ENCODE data around the gene TRIO. TPM values are rescaled to one million over a fixed set of nuclear protein-coding genes. Genes with fewer than 3 reads are reported as not detected.
A peak's percentile ranks its signal among the peaks of the same experiment; 100 is the strongest.

Gene TRIO
- total and polyA plus RNA-seq, 2 experiments from 2014 or later = 18.5 to 78.2 TPM

- peak overlapping the region; percentile 82 for H3K27ac ChIP-seq
- H3K4me3 ChIP-seq = no peak overlapping the region
- H3K4me2 ChIP-seq = peak overlapping the region; percentile 52
- no peaks in the 10 kb centered on the region for H3K27me3 ChIP-seq
- no peaks in the 10 kb centered on the region for H3K9me2 ChIP-seq (replicated peaks; ENCODE audit: insufficient read depth)
- H3K9me3 ChIP-seq (ENCODE audit: low read depth) = no peaks in the 10 kb centered on the region
- H3K79me2 ChIP-seq = peaks cover 5% of the 10 kb centered on the region
- DNase-seq (ENCODE audit: low spot score) = peak; percentile 50
- WGBS (ENCODE audit: low lambda C conversion rate, missing lambda C conversion rate) = 75% methylated on average over 22 of the region's 22 CpGs
- H2AFZ ChIP-seq = no peak overlapping the region
- no peaks in the 10 kb centered on the region for H4K20me1 ChIP-seq (ENCODE audit: insufficient read depth, poor library complexity, severe bottlenecking)
- H3K36me3 ChIP-seq (replicated peaks; ENCODE audit: insufficient read depth, low read depth) = no peaks in the 10 kb centered on the region
- peaks cover 15% of the 10 kb centered on the region for H3K4me1 ChIP-seq (ENCODE audit: insufficient read depth)
- no peak for TF ChIP-seq EZH2 (IDR thresholded peaks at IDR 0.05; ENCODE audit: borderline replicate concordance)
- no peak for TF ChIP-seq CTCF (IDR thresholded peaks at IDR 0.05; ENCODE audit: poor library complexity)
- TF ChIP-seq EZH2phosphoT487 (IDR thresholded peaks at IDR 0.05; ENCODE audit: low read depth, severe bottlenecking, unreplicated experiment) = no peak
These were observed 262.8 kb downstream of the TRIO start for GRCh38 chr5:14405706-14406553.

- Histone ChIP-seq H3K4me3 (no peak overlapping the region), H3K9me2 (replicated peaks; ENCODE audit: insufficient read depth) (no peaks in the 10 kb centered on the region), H3K9me3 (ENCODE audit: low read depth) (no peaks in the 10 kb centered on the region), H3K27me3 (no peaks in the 10 kb centered on the region), H3K4me1 (ENCODE audit: insufficient read depth) (peaks cover 16% of the 10 kb centered on the region), H3K4me2 (no peak overlapping the region), H2AFZ (no peak overlapping the region), H3K27ac (peak overlapping the region; percentile 82), H3K36me3 (replicated peaks; ENCODE audit: insufficient read depth, low read depth) (no peaks in the 10 kb centered on the region), H4K20me1 (ENCODE audit: insufficient read depth, poor library complexity, severe bottlenecking) (no peaks in the 10 kb centered on the region), H3K79me2 (peaks cover 1% of the 10 kb centered on the region)
- no peak for TF ChIP-seq EZH2phosphoT487 (IDR thresholded peaks at IDR 0.05; ENCODE audit: low read depth, severe bottlenecking, unreplicated experiment)
- WGBS (ENCODE audit: low lambda C conversion rate, missing lambda C conversion rate) = 85% methylated on average over 12 of the region's 12 CpGs
- peak; percentile 46 for DNase-seq (ENCODE audit: low spot score)
These were observed 263.4 kb downstream of the TRIO start for GRCh38 chr5:14406554-14406849.

DNA sequence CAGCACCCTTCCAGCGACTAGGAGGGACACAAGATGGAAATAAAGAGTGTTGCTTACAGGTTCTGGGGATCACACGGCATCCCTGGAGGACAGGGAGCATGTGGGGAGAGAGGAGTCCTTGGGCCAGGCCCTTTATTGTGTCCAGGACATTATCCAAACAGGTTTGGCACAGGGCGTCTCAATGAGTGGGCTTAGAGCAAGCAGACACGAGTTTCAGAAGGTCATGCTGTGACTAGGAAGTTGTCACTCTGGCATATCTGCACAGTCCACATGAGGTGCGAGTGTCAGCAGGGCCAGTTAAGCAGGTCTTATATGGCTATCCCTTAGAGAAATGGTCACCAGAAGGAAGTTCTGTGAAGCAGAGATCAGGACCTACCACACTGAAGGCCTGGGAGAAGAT is 263.9 kb downstream of the TRIO start:
- no peaks in the 10 kb centered on the region for H3K36me3 ChIP-seq (replicated peaks; ENCODE audit: insufficient read depth, low read depth)
- DNase-seq (ENCODE audit: low spot score) = no peak
- no peaks in the 10 kb centered on the region for H3K79me2 ChIP-seq
- no peak overlapping the region for H2AFZ ChIP-seq
- no peak overlapping the region for H3K4me3 ChIP-seq
- no peaks in the 10 kb centered on the region for H3K27me3 ChIP-seq
- H3K9me2 ChIP-seq (replicated peaks; ENCODE audit: insufficient read depth) = no peaks in the 10 kb centered on the region
- peak overlapping the region; percentile 40 for H3K27ac ChIP-seq
- WGBS (ENCODE audit: low lambda C conversion rate, missing lambda C conversion rate) = 92% methylated on average over 5 of the region's 5 CpGs
- no peaks in the 10 kb centered on the region for H3K9me3 ChIP-seq (ENCODE audit: low read depth)
- peaks cover 16% of the 10 kb centered on the region for H3K4me1 ChIP-seq (ENCODE audit: insufficient read depth)
- TF ChIP-seq CTCF (IDR thresholded peaks at IDR 0.05; ENCODE audit: poor library complexity) (no peak), EZH2 (IDR thresholded peaks at IDR 0.05; ENCODE audit: borderline replicate concordance) (no peak), EZH2phosphoT487 (IDR thresholded peaks at IDR 0.05; ENCODE audit: low read depth, severe bottlenecking, unreplicated experiment) (no peak)
- H4K20me1 ChIP-seq (ENCODE audit: insufficient read depth, poor library complexity, severe bottlenecking) = no peaks in the 10 kb centered on the region
- no peak overlapping the region for H3K4me2 ChIP-seq

DNA sequence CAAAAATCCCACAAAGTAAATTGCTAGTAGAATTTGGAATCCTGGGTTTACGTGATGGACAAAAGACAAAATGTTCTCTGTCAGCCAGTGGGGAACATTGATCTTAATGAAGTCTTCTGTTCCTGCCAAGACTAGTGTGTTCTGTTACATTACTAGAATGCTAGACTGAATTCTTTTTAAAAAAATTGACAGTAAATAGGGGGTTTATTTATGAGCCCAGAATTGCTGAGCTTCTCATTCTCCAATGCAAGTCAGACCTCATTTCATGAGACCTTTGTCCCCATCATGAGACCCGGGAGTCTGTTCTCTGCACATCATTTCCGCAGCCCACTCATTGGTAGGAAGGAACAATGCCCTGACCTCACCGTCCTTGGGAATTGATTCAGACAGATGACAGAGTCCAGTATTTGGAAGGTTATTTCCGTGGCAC is 264.6 kb downstream of the TRIO start:
- Histone ChIP-seq H3K4me3 (no peak overlapping the region), H2AFZ (no peak overlapping the region), H3K79me2 (no peaks in the 10 kb centered on the region), H4K20me1 (ENCODE audit: insufficient read depth, poor library complexity, severe bottlenecking) (no peaks in the 10 kb centered on the region), H3K36me3 (replicated peaks; ENCODE audit: insufficient read depth, low read depth) (no peaks in the 10 kb centered on the region), H3K4me2 (no peak overlapping the region), H3K9me3 (ENCODE audit: low read depth) (no peaks in the 10 kb centered on the region), H3K9me2 (replicated peaks; ENCODE audit: insufficient read depth) (no peaks in the 10 kb centered on the region), H3K27ac (no peak overlapping the region), H3K4me1 (ENCODE audit: insufficient read depth) (peaks cover 16% of the 10 kb centered on the region), H3K27me3 (no peaks in the 10 kb centered on the region)
- TF ChIP-seq EZH2 (IDR thresholded peaks at IDR 0.05; ENCODE audit: borderline replicate concordance) (no peak), CTCF (IDR thresholded peaks at IDR 0.05; ENCODE audit: poor library complexity) (no peak), EZH2phosphoT487 (IDR thresholded peaks at IDR 0.05; ENCODE audit: low read depth, severe bottlenecking, unreplicated experiment) (no peak)
- no peak for DNase-seq (ENCODE audit: low spot score)
- WGBS (ENCODE audit: low lambda C conversion rate, missing lambda C conversion rate) = 86% methylated on average over 5 of the region's 5 CpGs
